K562 (cell line): ENCODE data around the gene PALLD. TPM values are rescaled to one million over a fixed set of nuclear protein-coding genes. Genes with fewer than 3 reads are reported as not detected.

Source experiments
- AFF1 ChIP-seq, 2 experiments: fragments of 450-650 bp; IDR thresholded peaks; 2 replicates each; pipeline ENCODE4 v1.6.1; 2018; ENCODE audit warnings: mild to moderate bottlenecking in 2 of 2, low read depth in 1 of 2; ENCODE audit not compliant: partially characterized antibody in 2 of 2
- FOXP1 ChIP-seq: sonication (generic); formaldehyde crosslinking; IDR thresholded peaks from 2 replicates; pipeline ENCODE4 v1.8.0; 2022; ENCODE audit warnings: mild to moderate bottlenecking, missing genetic modification reagents
- HNRNPH1 ChIP-seq: fragments of 200-400 bp; formaldehyde crosslinking; optimal IDR thresholded peaks from 2 replicates; pipeline ENCODE3; 2017; ENCODE audit warnings: low read depth, mild to moderate bottlenecking, low read length, moderate library complexity
- NR2C2 ChIP-seq, 2 experiments: fragments of 200-800 bp in 1 of 2; sonication (Bioruptor generic) in 1 of 2; sonication (generic) in 1 of 2; formaldehyde crosslinking in 1 of 2; IDR thresholded peaks; 2 replicates each; pipeline versions ENCODE4 v1.6.1 to v1.8.0; 2016 to 2022; ENCODE audit warnings: mild to moderate bottlenecking in 1 of 2, missing compliant biosample characterization in 1 of 2, missing genetic modification characterization in 1 of 2, missing genetic modification reagents in 1 of 2
- NR4A1 ChIP-seq, 2 experiments: fragments of 250-450 bp in 1 of 2; fragments of 450-650 bp in 1 of 2; sonication (Bioruptor Pico) in 1 of 2; IDR thresholded peaks; 2 replicates each; pipeline versions ENCODE4 v1.4.0 to v1.6.1; 2016 to 2020; ENCODE audit warnings: mild to moderate bottlenecking in 2 of 2, missing compliant biosample characterization in 1 of 2, missing genetic modification characterization in 1 of 2, moderate library complexity in 1 of 2
- ZNF41 ChIP-seq: fragments of 250-450 bp; sonication (Bioruptor Pico); conservative IDR thresholded peaks from 2 replicates; pipeline ENCODE4 v1.4.0; 2020; ENCODE audit warnings: mild to moderate bottlenecking
- ZNF668 ChIP-seq: fragments of 250-450 bp; sonication (Bioruptor Pico); IDR thresholded peaks from 2 replicates; pipeline ENCODE4 v1.8.0; 2022; ENCODE audit warnings: mild to moderate bottlenecking, inconsistent platforms
- ZNF695 ChIP-seq: fragments of 450-650 bp; formaldehyde crosslinking; IDR thresholded peaks from 2 replicates; pipeline ENCODE4 v1.4.0; 2020; ENCODE audit warnings: mild to moderate bottlenecking, moderate library complexity
- polyA plus RNA-seq, 8 experiments: library from polyadenylated mRNA; depleted of rRNA in 4 of 8; stranded (reverse) in 5 of 8; unstranded in 3 of 8; fragments of >200 nt; fragmentation: Nextera tagmentation in 2 of 8; fragmentation: Illumina TruSeq in 1 of 8; extraction: Ambion mirVana in 2 of 8; extraction: Trizol in 1 of 8; gene quantifications; 2 replicates each; pipeline versions ENCODE4 v1.2.1 to v1.2.3, GENCODE V29; 2011 to 2014; ENCODE audit warnings: inconsistent platforms in 1 of 8, missing spikeins in 1 of 8
- total RNA-seq, 7 experiments: library from RNA; depleted of rRNA in 6 of 7; stranded (reverse); fragments of >200 nt in 6 of 7; fragmentation: Illumina TruSeq in 2 of 7; extraction: Trizol in 2 of 7; gene quantifications; 2 replicates each; pipeline versions ENCODE4 v1.2.1 to v1.2.3, GENCODE V29; 2011 to 2021; ENCODE audit warnings: low replicate concordance in 1 of 7

PALLD gene
- total and polyA plus RNA-seq, 9 of the 15 experiments (the other 6 are each of a cell fraction or from before 2014, with no cell fraction given), result 0.01 to 0.35 (median 0.06) TPM; not detected in 3

GRCh38 chr4:168825975-168826374 lies 329.1 kb downstream of the PALLD start (continued):
- no peak for TF ChIP-seq AFF1 (IDR thresholded peaks at IDR 0.05; ENCODE audit: low read depth in 1 of 2, partially characterized antibody in 2 of 2)
- TF ChIP-seq HNRNPH1, result no peak
- TF ChIP-seq ZNF695, result no peak
- TF ChIP-seq NR4A1 (CRISPR knock-in tag; IDR thresholded peaks at IDR 0.05), result no peak
- TF ChIP-seq NR4A1 (tag; IDR thresholded peaks at IDR 0.05), result no peak
- TF ChIP-seq ZNF668 (CRISPR knock-in tag), result no peak
- no peak for TF ChIP-seq NR2C2 (CRISPR knock-in tag; IDR thresholded peaks at IDR 0.05)
- TF ChIP-seq NR2C2 (tag; IDR thresholded peaks at IDR 0.05), result no peak
- TF ChIP-seq FOXP1 (CRISPR knock-in tag), result no peak
- TF ChIP-seq ZNF41, result no peak
